Measurements from ENCODE around the gene FMO5.
"Not testable (repeated sequence)": the region's sequence is repeated elsewhere in the genome, so short reads cannot be mapped to it uniquely, and the experiment has no call there.

Gene FMO5

GRCh38 chr1:147238925-147239820, 14.0 kb upstream of the FMO5 start:
- DNase-seq (ENCODE audit: low read depth in 2 of 3, low spot score in 1 of 3): no peak

GRCh38 chr1:147238053-147238902, 13.1 kb upstream of the FMO5 start:
- no peak for DNase-seq (ENCODE audit: low read depth in 2 of 3, low spot score in 1 of 3)

- DNase-seq (ENCODE audit: low read depth in 2 of 3, low spot score in 1 of 3): no peak
These were observed 12.0 kb upstream of the FMO5 start for GRCh38 chr1:147236959-147237791.

GRCh38 chr1:147236448-147236847, 11.3 kb upstream of the FMO5 start:
- no peak for DNase-seq (ENCODE audit: low read depth in 2 of 3, low spot score in 1 of 3)

GRCh38 chr1:147235822-147236221, 10.7 kb upstream of the FMO5 start:
- no peak for DNase-seq (ENCODE audit: low read depth in 2 of 3, low spot score in 1 of 3)

GRCh38 chr1:147233903-147234302, 8.8 kb upstream of the FMO5 start:
- DNase-seq (ENCODE audit: low read depth in 2 of 3, low spot score in 1 of 3): not testable (repeated sequence)

GRCh38 chr1:147231032-147231431, 5.9 kb upstream of the FMO5 start:
- DNase-seq (ENCODE audit: low read depth in 2 of 3, low spot score in 1 of 3): not testable (repeated sequence)

- DNase-seq (ENCODE audit: low read depth in 2 of 3, low spot score in 1 of 3): no peak
These were observed 1.2 kb downstream of the FMO5 start for GRCh38 chr1:147223740-147224615.

GRCh38 chr1:147218606-147219005, 6.5 kb downstream of the FMO5 start:
- no peak for DNase-seq (ENCODE audit: low read depth in 2 of 3, low spot score in 1 of 3)

GRCh38 chr1:147217141-147217540, 8.0 kb downstream of the FMO5 start:
- no peak for DNase-seq (ENCODE audit: low read depth in 2 of 3, low spot score in 1 of 3)

GRCh38 chr1:147216124-147216523, 9.0 kb downstream of the FMO5 start:
- no peak for DNase-seq (ENCODE audit: low read depth in 2 of 3, low spot score in 1 of 3)

GRCh38 chr1:147215540-147215916, 9.6 kb downstream of the FMO5 start:
- no peak for DNase-seq (ENCODE audit: low read depth in 2 of 3, low spot score in 1 of 3)

GRCh38 chr1:147214842-147215539, 10.1 kb downstream of the FMO5 start:
- no peak for DNase-seq (ENCODE audit: low read depth in 2 of 3, low spot score in 1 of 3)

GRCh38 chr1:147214325-147214724, 10.8 kb downstream of the FMO5 start:
- no peak for DNase-seq (ENCODE audit: low read depth in 2 of 3, low spot score in 1 of 3)

- no peak for DNase-seq (ENCODE audit: low read depth in 2 of 3, low spot score in 1 of 3)
These were observed 11.9 kb downstream of the FMO5 start for GRCh38 chr1:147213271-147213670.

- no peak for DNase-seq (ENCODE audit: low read depth in 2 of 3, low spot score in 1 of 3)
These were observed 13.6 kb downstream of the FMO5 start for GRCh38 chr1:147211577-147211976.

- DNase-seq (ENCODE audit: low read depth in 2 of 3, low spot score in 1 of 3): no peak
These were observed 14.2 kb downstream of the FMO5 start for GRCh38 chr1:147210987-147211386.

- no peak for DNase-seq (ENCODE audit: low read depth in 2 of 3, low spot score in 1 of 3)
These were observed 15.0 kb downstream of the FMO5 start for GRCh38 chr1:147209825-147210821.
